8988T (cell line): ENCODE data around the gene ZMPSTE24.

Source experiments
- DNase-seq: peaks from one replicate; pipeline ENCODE4 v3.0.0; 2011

ZMPSTE24 gene

DNA sequence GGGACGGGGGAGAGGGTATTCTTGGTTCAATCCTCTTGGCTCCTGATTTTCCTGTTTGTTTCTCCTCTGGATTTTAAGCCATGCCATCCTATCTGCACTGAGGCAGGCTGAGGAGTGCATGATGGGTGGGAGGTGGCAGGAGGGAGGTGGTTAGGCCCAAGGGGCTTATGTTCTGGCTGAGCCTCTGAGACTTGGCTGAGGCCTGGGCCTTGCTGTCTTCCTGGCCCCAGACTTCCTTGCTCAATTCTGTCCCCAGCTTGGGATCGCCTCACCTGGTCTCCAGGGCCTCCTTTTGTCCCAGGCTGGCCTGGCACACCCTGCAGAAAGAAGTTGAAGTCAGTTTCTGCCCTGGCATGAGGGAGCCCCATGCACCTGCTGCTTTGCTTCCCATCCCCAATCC is 47.8 kb downstream of the ZMPSTE24 start:
- DNase-seq = no peak

DNA sequence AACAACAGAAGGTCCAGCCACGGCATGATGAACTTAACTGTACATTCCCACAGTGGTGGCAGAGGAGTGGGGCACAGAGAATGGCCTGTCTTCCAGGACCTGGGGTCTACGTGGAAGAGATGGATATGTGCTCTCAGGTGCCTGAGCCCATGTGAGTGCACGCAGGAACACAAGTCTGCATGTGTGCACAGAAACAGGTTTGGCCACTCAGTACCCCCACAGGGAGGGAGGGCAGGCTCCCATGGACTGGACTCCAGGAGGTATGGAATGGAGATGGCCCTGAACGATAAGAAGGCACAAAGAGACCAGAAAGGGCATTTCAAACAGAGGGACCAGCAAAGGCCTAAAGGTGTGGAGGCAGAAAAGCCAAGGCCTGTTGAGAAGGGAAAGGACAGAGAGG is 48.3 kb downstream of the ZMPSTE24 start:
- no peak for DNase-seq

DNA sequence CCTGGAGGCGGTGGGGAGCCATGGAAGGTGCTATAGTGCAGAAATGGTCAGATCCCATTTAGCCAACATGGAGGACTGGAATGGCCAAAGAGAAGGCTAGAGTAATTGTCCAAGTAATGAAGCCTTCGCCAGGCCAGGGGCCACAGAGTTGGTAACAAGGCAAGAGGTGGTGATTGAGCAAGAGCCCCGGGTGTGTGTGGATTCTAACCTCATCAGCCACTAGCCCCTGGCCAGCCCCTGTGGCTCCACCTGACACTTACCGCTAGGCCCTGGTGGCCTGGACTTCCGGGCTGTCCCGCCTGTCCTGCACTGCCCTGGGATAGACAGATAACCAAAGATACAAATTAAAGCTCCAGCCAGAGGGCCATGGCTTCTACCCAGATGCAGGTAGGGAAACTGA is 49.1 kb downstream of the ZMPSTE24 start:
- DNase-seq = no peak

DNA sequence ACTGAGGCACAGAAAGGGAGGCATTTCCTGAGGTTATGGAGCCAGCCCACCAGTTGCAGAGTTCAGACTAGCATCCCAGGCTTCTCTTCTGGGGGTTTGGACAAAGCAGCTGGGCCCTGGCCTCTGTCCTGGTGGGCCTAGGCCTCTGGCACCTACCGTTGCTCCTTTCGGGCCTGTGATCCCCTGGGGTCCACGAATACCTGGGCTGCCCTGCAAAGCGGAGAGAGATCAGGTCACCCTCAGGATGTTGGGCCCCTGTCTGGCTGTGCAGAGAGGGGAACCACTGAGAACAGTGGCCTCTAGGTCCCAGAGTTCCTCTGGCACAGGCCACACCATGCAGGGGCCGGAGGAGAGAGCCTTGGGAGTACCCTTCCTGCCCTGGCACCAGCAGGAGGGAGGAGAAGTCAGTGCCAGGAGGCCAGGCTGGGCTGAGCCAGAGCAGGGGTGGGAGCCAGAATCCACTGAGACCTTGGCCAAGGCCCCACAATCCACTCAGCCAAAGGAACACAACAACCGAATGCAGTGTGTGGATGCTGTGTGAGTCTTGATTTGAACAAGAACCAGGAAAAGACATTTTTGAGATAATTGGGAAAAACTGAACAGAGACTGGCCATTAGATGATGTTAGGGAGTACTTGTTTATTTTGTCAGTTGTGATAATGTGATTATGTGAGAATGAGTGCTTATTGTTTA is 50.1 kb downstream of the ZMPSTE24 start:
- DNase-seq = no peak

DNA sequence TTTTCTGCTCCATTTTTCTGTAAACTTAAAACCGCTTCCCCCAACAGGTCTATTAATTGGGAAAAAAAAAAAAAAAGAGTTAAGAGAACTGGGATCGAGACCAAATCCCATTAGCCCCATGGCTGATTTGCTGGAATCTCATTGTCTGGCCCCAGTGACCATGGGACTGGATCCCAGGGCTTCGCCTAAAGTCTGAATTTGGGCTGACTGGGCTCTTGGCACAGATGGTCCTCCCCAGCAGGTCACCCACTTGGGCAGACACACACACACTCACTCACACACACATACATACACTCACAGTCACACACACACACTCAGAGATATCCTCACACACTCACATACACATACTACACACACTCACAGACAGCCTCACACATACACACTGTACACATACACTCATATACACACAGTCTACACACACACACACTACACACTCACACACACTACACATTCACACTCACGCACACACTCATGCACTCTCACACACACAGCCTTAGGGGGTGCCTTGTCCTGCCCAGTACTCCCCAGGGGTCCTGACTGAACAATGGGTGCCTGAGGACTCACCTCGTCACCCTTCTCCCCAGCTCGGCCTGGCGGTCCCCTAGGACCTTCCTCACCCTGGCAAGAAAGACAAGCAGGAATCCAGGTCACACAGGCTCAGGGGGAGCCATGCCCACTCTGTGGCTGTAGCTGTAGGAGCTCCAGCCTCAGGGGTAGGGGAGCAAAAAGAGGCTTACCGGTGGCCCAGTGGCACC is 51.5 kb downstream of the ZMPSTE24 start:
- no peak for DNase-seq

DNA sequence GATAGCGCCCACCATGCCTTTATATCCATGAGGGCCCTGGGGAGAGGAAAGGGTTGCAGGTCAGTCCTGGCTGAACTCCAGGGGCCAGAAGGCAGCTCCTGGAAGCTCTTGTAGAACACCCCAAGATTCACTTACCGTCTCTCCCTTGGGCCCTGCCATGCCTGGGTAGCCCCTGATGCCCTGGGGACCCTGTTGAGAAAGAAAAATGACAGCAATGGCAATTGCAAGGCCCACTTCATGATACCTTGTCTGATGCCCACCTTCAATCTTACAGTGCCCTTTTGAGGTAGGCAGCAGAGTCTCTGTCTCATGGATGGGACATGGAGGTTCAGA is 52.1 kb downstream of the ZMPSTE24 start:
- no peak for DNase-seq

DNA sequence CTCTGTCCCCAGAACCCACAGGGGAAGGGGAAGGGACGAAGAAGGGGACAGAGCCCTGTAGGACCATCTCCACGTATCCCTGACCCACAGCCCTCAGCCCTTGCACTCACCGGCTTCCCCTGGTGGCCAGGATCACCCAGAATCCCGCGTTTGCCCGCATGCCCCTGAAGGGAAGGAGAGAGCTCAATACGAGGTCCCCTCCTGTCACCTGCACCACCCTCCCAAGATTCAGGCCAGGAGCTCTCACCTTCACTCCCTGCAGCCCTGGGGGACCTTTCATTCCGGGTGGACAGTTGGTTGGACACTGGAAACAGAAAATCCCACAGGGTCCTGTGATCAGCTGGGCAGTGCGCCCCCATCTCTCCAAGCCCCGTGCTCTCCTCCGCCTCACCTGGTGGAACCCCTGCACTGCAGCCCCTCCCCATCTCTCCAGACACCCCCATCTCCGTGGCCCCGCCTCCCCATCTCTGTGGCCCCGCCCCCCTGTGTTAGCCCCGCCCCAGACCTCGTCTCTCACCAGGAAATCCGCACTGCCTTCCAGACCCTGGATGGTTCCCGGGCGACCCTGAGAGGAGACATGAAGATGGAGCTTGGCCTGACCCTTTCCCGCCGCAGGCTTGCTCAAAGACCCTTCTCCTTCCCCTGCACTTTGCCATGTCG is 53.1 kb downstream of the ZMPSTE24 start:
- DNase-seq = no peak

DNA sequence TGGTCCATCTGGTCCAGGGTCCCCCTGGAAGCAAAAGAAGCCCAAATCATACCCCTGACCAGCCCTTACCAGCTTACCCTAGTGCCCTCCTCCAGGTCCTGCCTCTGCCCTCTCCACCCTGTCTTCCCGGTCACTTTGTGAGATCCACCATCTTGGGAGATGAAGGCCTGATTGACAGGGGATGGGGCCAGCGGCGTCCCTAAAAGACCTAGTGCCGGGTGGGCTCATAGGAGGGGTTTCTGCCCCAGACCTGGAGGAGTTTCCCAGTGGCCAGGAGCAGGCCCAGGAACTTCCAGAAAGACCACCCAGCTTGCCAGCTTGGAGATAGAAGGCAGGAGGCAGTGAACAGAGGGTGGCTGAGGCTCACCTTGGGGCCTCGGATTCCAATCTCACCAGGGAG is 53.7 kb downstream of the ZMPSTE24 start:
- no peak for DNase-seq

DNA sequence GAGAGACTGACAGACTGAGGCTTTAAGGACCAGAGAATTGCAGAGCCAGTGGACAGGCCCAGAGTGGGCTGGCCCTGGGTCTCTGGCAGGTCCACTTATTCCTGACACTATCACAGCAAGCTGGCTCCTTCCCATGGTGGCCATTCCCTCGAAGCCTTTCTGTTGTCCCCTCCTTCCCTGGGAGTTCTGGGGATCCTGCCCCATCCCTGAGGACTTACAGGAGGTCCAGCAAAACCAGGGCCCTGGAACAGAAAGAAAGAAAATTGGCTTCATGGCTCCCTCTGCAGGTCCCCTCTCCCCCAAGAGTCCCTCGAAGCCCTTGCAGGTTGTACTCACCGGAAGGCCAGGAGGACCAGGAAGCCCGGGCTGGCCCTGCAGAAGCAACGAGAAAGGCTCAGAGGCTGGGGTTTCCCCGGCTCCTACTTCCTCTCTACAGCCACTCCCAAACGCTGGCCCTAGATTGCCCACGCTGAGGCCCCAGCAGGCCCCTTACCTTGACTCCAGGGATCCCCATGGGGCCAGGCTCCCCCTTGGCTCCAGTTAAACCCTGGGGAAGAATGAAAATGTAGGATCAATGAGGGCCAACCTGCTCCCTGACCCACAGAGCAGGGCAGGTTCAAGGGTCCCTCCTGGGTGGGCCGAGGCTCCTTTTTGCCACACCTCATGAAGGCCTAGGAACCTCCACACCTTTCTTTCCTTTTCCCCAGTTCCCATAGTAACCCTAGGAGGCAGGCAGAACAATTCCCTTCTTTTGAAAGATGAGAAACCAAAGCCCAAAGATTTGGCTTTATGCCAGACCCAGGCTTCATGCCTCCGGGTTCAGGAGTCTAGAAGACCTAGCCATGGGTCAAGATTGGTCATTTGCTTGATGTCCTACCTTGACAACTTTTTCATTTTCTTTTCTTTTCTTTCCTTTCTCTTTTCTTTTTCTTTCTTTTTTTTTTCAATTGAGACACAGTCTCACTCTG is 54.5 kb downstream of the ZMPSTE24 start:
- DNase-seq = no peak

DNA sequence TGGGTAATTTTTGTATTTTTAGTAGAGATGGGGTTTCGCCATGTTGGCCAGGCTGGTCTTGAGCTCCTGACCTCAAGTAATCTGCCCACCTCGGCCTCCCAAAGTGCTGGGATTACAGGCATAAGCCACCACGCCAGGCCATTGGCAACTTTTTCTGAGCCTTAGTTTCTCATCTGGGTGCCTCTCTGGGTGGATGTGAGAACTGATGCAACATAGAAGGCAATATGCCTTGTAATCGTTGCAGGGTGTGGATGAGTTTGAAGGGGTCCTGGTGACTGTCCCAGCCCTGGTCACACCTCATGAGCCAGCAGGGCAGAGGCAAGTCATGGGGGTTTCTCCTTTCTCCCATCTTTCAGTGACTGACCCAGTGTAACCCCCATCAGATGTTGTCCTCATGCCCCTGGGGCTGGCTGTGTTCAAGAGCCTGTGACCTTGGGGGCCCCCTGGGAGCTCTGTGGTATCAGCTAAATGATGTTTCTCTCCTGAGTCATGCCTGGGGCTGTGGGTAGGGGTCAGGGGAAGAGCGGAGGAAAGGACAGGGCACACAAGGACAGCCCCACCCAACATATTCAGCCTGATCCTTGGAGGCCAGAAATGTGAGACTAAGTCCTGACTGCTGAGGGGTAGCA is 55.4 kb downstream of the ZMPSTE24 start:
- DNase-seq = no peak

DNA sequence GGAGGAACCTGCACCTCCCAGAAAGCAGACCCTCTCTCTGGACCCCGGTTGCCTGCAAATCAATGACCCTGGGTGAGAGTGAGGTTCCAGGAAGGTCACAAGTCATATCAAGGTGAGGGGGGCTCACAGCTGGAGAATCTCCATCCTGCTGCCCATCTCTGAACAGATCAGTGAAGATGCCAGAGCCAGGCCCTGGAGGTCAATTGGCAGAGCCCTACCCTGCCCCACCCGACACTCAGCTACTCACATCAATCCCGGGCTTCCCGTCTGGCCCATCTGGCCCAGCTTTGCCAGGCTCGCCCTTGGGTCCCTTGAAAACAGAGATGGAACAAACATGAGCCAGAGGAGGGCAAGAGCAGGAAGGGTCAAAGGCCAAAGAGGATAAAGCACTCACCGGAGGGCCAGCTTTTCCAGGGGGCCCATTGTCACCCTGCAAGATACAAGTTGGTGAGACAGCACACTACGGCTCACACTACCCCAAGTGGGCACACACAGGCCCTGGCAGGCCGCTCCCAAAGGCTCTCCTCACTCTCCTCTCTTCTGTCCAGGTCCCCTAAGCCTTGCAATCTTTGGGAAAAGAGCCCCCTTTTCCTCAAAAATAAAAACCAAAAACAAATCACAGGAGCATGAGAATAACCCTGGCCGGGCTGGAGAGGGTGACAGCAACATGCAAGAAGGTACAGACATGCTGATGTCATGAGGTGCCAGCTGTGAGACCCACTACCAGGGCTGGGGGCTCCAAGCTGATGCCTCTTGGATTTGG is 56.1 kb downstream of the ZMPSTE24 start:
- no peak for DNase-seq

DNA sequence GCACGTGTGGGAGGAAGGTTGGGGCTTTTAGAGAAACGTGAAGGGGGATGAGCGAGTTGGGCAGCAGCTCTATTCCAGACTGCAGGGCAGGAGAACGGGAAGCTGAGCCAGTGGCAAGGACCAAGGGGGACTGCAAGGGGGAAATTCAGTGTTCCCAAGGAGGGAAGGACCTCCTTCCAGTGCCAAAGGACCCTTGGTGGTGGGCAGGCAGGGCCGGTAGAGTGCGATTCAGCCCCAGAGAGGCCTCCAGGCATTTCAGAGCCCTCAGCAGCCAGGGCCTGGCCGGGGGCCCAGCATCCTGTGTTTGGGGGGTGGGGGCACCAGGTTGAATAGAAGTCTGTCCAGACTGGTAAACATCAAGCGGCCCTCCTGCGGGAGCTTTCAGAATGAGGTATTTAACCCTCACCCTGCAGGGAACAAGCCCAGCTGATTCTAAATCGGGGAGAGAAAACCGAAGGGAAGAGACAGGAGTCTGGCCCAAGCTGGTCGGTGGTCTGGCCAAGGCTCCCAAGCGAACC is 56.7 kb downstream of the ZMPSTE24 start:
- no peak for DNase-seq

DNA sequence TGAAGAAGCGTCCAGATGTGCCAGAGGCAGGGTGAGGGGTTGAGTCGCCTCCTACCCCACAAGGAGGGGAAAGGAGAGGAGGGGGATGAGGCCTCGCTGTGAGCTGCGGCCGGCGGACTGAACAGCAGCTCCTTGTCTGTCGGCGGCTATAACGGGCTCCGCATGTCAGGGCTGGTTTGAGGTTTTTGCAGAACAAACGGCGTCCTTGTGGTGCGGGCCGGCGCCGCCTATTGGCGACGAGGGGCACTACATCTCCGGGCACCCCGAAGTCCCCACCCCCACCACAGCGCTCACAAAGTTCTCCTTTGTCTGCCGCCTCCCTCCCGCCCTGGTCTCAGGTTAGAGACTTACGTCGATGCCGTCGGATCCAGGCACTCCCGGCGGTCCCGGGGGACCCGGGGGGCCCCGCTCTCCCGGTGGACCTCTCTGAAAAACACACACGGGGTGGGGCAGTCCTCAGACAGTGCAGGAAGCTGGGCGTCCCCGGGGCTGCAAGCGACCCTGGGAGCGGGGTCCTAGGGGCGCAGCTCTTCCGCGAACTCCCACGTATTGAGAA is 57.3 kb downstream of the ZMPSTE24 start:
- DNase-seq = peak; percentile 85

DNA sequence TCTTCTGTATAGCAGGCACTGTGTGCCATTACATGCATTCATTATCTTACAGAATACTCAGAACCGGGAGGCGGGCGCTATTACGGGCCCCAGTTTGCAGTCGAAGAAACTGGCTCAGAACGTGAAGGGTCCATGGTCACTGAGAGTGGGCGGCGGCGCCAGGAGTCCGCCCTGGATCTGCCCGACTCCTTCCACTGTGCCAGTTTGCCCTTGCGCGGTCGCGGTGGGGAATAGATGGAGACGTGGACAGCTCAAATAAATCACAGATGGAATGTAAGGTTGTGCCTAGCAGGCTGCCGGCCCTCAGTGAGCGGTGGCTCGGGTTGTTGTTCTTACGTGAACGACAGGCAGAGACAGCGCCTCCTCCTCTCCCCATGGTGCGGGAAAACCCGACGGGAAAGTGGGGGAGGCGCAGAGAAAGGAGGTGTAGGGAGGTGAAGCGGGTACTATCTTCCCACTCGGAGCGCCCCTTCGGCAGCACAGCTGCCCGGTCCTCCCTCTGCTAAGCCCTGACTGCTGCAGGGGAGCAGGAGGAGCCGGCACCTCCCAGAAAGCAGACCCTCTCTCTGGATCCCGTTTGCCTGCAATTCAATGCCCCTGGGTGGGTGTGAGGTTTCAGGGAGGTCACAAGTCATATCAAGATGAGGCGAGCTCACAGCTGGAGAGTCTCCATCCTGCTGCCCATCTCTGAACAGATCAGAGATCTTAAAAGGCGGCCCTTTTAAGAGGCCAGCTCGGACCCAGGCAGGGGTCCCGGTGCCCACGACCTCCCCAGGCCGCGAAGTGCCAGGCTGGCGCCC is 58.0 kb downstream of the ZMPSTE24 start:
- no peak for DNase-seq

DNA sequence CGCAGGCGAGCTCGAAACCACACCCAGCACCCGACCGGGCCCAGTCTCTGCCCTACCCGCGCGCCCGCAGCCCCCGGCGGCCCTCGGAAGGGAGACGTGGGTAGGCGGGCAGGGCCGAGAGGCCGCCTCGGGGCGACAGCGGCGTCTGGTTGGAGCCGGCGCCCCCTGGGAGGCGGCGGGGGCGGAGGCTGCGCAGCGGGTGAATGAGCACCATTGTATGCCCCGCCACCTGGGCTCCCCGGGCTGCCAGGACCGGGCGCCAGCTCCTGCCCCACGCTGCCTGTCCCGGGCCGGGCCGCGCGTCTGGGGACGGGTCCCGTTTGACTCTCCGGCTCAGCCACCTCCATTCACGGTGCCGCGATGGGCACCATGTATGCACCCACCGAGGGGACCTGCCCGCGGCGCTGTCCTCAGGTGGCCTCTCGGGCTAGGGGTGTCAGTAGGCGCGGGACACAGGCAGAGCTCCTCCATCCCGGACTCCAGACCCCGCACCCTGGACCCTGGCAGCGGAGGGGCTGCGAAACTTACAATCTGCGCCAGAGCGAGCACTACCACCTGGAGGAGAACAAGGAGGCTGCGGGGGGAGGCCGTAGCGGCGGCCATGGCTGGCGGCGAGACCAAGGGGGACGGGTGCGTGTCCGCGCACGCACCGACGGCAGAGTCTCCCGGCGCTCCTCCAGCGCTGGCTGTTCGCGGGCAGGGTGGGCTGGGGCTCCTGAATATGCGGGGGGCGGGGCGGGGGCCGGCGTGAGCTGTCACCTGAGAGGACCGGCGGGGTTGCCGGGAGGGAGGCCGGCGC is 58.8 kb downstream of the ZMPSTE24 start, which contains the start of gene COL9A2:
TSS of gene COL9A2 (minus strand) at position 692 of the 799 bp plus-strand sequence. CDS start at position 603, 89 bp downstream.
- no peak for DNase-seq

DNA sequence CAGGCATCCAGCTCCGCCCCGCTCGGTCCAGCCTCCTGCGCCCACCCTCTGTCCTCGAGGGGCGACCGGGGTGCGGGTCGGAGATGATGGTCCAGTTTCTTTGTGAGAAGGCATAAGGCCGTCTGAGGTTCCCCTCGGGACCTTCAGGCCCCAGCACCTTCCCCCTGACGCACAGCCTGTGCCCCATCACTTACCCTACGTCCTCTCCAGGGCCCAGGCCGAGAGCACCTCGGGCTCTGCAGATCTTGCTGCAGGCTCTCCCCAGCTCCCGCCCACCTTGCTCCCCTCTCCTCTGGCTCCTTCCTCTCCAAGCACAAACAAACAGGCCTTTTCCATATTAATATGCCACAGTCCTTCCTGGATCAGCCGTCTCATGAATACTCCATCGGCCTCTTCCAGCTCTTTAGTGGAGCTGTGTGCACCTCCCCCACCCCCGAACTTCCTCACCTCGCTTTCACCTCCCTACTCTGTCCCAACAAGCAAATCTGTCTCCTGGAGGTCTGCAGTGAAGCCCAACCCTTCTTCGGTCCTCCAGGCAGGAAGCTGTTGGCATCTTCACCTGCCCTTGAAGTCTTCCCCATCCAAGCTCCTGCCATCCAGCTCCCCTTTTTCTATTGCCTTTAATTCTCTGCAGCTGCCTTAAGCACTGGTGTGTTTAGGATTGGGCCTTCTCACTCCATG is 59.5 kb downstream of the ZMPSTE24 start:
- no peak for DNase-seq

DNA sequence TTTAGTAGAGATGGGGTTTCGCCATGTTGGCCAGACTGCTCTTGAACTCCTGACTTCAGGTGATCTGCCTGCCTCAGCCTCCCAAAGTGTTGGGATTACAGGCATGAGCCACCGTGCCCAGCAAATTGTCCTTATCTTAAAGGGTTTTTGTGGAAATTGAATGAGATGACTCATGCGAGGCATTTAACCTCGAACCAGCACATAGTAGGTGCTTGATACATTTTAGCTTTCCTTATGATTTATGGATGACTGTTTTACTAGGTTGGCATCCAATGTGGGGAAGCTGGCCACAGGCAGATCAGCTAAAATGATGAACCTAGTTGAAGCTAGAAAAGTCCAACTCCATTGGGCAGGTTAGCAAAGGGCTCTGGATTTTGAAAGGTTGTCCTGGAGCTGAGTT is 60.4 kb downstream of the ZMPSTE24 start:
- no peak for DNase-seq

DNA sequence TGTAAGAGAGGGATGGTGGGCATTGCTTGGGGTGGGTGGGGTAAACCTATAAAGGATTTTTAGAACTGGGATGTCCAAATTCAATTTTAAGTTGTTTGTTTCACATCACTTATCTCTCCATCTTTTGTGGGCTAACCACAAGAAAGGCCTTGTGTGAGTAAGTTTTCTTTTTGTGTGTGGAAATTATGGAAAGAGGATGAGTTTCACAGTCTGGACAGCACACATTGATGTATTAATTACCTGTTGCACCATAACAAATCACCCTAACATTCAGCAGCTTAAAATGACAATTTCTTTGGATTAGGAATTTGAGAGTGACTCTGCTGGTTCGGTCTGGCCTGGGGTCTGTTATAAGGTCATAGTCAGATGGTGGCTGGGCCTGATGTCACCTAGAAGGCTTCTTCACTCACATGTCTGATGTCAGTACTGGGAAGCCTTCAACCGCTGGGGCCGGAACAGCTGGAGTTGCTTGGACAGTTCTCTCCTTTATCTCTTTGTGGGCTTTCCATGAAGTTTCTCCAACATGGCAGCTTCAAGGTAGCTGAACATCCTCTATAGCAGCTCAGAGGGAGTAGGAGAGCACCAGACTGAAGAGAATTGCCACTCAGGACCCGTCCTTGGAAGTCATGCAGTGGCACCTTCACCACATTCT is 61.1 kb downstream of the ZMPSTE24 start:
- DNase-seq = no peak
